Amygdala (tissue), 56 donors: Measurements from ENCODE around the gene PKNOX2.

ENCODE experiments used
- DNase-seq, 56 donors: peaks; one replicate each; lab custom pipeline; 2025; lab: John Stamatoyannopoulos, UW

PKNOX2 gene

GRCh38 chr11:125451400-125452124 lies 287.0 kb downstream of the PKNOX2 start:
- peak in 54 of 56 donors; percentile 23 to 93 (median 80) for DNase-seq

DNA sequence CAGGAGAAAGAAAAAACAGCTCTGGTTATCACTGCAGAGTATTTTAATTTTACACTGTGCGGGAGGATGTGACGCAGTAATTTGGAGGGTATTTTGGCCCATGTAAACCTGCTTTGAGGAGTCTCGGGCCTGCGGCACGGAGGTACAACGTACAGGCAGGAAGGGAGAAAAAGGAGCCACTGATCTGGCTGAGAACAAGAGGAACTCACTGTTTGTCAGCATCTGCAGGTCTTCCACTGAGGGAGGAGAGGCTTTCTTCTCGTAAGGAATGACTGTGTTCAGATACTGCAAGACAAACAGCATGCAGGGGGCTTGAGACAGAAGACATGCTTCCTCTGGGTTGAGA lies 287.5 kb downstream of the PKNOX2 start:
- DNase-seq, result peak in 1 of 56 donors; percentile 24

GRCh38 chr11:125454047-125454446 lies 289.5 kb downstream of the PKNOX2 start:
- no peak for DNase-seq

DNA sequence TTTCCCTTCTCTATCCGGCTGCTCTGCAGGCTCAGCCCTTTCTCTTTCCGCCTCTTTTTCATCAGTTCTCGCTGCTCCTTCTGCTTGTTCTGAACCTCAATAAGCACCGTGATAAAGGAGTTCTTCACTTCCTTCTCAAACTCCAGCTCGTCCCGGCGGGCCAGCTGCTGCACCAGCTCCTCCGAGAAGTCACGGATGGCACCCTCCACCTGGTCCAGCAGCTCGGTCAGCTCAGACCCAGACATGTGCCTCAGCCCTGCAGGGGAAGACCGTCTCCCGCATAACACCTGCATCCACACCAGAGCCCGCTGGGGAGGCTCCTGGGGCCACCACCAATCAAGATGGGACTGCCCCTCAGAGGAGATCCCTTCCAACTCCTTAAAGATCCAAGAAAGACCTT lies 291.3 kb downstream of the PKNOX2 start:
- no peak for DNase-seq

DNA sequence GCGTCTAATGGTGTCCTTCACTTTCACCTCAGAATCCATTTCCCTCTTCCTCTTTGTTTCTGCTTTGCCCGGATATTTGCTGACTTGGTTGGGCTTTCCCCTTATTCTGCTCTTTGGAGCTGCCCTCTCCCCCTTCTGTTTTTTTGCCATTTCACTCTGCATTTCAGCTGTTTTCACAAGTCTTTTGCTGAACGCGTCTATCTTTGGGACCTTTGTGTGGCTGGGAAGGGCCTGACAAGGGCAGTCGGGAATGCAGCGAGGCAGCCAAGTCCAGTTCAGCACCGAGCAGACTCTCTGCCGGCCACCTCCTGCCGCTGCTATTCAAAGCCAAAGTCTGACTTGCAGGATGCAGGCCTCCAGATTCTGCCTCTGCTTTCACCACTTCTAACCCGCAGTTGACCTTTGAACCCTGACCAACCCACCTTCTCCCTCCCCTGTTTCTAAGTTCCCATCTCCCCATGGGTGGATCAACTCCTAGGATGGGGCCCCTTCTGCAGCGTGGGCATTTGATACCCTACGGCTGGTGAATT lies 293.3 kb downstream of the PKNOX2 start:
- peak in 52 of 56 donors; percentile 26 to 89 (median 64) for DNase-seq

DNA sequence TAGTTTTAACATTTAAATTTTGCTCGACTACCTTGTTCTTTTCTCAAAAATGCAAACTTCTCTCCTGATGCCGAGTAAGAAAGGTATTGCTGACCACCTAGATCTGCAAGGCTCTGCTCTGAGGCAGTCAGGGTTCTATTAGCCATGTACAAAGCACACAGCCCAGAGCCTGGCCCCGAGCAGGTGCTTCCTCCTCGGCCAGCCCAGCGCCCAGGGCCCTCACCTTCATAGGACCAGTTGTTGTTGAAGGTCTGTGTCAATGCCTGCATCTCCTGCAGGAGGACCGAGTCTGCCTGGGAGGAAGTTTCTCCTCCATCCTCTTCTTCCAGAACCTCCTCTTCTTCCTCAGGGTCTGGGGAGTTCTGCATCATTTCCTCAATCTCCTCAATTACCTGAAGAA lies 295.7 kb downstream of the PKNOX2 start:
- no peak for DNase-seq

DNA sequence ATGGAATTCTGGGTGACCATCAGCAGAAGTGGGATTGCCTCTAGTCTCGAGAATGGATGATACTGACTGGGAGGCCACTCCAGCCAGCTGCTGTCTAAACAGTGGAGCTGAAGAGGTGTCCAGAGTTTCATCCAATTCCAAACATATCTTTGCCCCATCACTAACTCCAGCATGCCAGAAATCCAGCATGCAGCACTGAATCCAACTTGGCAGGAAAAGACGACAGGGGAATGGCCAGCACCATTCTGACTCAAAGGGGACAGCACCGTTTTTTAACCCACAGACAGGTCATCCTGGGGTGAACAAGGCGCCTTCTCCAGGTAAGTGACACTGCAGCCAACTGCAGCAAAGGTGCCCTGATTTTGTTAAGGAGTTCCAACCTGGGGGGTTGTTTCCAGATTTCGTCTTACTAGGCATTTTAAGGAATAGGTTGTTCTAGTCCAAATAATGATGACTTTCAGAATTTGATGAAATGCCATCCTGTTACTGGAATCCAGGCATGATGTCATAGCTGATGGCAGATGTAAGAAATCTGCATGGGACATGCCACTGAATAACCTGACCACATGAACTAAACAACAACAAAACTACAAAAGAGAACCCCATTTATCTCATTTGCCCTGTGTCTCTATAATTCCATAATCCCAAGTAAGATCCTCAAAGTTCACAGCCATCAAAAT lies 299.2 kb downstream of the PKNOX2 start:
- no peak for DNase-seq

GRCh38 chr11:125464270-125464662 lies 299.7 kb downstream of the PKNOX2 start:
- DNase-seq, result no peak

GRCh38 chr11:125464666-125465065 lies 300.1 kb downstream of the PKNOX2 start:
- DNase-seq, result no peak

GRCh38 chr11:125465255-125465654 lies 300.7 kb downstream of the PKNOX2 start:
- DNase-seq, result peak in 1 of 56 donors; percentile 21

GRCh38 chr11:125465701-125466100 lies 301.1 kb downstream of the PKNOX2 start:
- no peak for DNase-seq

DNA sequence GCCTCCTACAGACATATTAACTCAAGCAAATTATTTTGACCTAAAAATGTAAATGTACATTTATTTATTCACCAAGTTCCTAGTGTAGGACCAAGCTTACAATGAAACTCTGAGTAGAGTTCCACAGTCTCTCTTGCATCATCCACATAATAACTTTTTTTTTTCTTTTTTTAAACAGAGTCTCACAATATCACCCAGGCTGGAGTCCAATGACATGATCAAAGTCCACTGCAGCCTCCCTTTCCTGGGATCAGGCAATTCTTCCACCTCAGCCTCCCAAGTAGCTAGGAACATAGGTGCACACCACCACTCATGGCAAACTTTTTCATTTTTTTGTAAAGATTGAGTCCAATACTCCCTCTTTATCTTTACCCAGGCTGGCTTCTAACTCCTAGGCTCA lies 303.5 kb downstream of the PKNOX2 start:
- no peak for DNase-seq

- no peak for DNase-seq
These were observed 304.3 kb downstream of the PKNOX2 start for GRCh38 chr11:125468852-125469251.

GRCh38 chr11:125470355-125470754 lies 305.8 kb downstream of the PKNOX2 start:
- no peak for DNase-seq

GRCh38 chr11:125476721-125477120 lies 312.2 kb downstream of the PKNOX2 start:
- no peak for DNase-seq

GRCh38 chr11:125479137-125479536 lies 314.6 kb downstream of the PKNOX2 start:
- no peak for DNase-seq

- peak in 54 of 56 donors; percentile 20 to 94 (median 78) for DNase-seq
These were observed 317.0 kb downstream of the PKNOX2 start for GRCh38 chr11:125481531-125481930.
